Transverse colon (tissue), 4 donors: Measurements from ENCODE around the gene CDK5RAP2.

Source experiments
- CTCF ChIP-seq, 5 experiments: fragments of 200-600 bp in 3 of 5; fragments of 450-650 bp in 2 of 5; sonication (generic) in 3 of 5; IDR thresholded peaks; 1 replicate in 2 of 5; 2 replicates in 3 of 5; pipeline ENCODE4 v1.5.1; 2016 to 2017; ENCODE audit warnings: antibody characterized with exemption in 5 of 5, inconsistent platforms in 3 of 5, mild to moderate bottlenecking in 2 of 5, moderate library complexity in 1 of 5
- POLR2A ChIP-seq: fragments of 450-650 bp; IDR thresholded peaks from one replicate; pipeline ENCODE4 v1.6.1; 2016; ENCODE audit warnings: antibody characterized with exemption, mild to moderate bottlenecking, moderate library complexity
- POLR2AphosphoS5 ChIP-seq, 3 donors: sonication (generic); formaldehyde crosslinking; IDR thresholded peaks; one replicate each; pipeline ENCODE4 v1.6.1; 2016; ENCODE audit warnings: antibody characterized with exemption in 3 of 3

DNA sequence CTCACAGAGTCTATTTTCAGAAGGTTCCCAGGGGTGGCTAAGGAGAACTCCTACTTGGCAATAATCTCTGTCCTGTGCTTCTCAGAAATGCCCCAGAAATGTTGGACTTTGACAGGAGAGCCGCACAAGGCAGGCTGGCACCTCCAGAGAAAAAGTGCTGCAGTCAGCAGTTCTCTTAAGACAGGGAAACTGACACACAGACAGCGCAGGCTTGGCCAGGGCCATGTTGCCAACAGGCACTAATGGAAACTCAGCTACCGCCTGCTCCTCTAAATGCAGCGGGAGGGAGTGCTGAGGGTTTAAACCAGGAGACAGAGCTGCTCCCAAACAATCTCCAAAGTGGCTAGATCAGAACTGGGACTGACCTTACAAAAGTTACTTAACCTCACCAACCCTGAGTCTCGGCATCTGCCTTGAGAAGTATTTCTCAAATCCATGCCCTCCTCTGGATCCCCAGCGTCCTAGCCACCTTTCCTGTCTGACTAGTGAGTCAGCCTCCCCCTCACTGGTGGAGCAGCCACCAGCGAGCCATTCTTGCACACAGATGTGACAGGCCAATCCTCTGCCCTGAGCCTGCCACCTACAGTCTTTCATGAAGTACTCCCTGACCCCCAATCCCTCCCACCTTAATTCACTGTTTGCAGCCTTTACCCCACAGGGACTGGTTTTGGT lies 186.4 kb downstream of the CDK5RAP2 start:
- TF ChIP-seq CTCF (IDR thresholded peaks at IDR 0.05) (no peak), POLR2A (no peak), POLR2AphosphoS5 (IDR thresholded peaks at IDR 0.05) (no peak)
